ENCODE data around the gene CFAP298.
"Not testable (repeated sequence)": the region's sequence is repeated elsewhere in the genome, so short reads cannot be mapped to it uniquely, and the experiment has no call there.

Gene CFAP298

GRCh38 chr21:32565856-32566465 is 46.2 kb downstream of the CFAP298 start:
- no peak for DNase-seq

GRCh38 chr21:32562915-32563314 is 49.3 kb downstream of the CFAP298 start:
- DNase-seq = no peak

GRCh38 chr21:32562426-32562825 is 49.8 kb downstream of the CFAP298 start:
- DNase-seq = no peak

DNA sequence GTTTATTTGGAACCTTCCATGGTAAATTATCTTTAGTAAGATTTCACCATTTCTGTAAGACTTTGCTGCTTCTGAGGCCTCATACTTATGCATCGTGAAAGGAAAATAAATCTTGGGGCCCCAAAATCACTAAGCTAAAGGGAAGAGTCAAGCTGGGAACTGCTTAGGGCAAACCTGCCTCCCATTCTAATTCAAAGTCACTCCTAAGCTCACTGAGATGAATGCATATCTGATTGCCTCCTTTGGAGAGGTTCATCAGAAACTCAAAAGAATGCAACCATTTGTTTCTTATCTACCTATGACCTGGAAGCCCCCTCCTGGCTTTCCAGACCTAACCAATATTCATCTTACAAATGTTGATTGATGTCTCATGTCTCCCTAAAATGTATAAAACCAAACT is 50.7 kb downstream of the CFAP298 start:
- DNase-seq = not testable (repeated sequence)

- no peak for DNase-seq
Observed at GRCh38 chr21:32560896-32561295, 51.3 kb downstream of the CFAP298 start.

- no peak for DNase-seq
Observed at GRCh38 chr21:32559006-32559610, 53.1 kb downstream of the CFAP298 start.

- DNase-seq = no peak
Observed at GRCh38 chr21:32558106-32558505, 54.1 kb downstream of the CFAP298 start.

GRCh38 chr21:32554832-32555638 is 57.1 kb downstream of the CFAP298 start:
- no peak for DNase-seq

GRCh38 chr21:32549886-32550285 is 62.3 kb downstream of the CFAP298 start:
- DNase-seq = no peak

GRCh38 chr21:32549440-32549839 is 62.7 kb downstream of the CFAP298 start:
- DNase-seq = no peak
